Activated CD8-positive, alpha-beta T cell treated with anti-CD3 and anti-CD28 coated beads, Interleukin-2, amount 10 ng/mL, durations not matched to agents 7 days and 5 days (primary cell): ENCODE results near the gene ELANE. TPM values are rescaled to one million over a fixed set of nuclear protein-coding genes. Genes with fewer than 3 reads are reported as not detected.
A peak's percentile ranks its signal among the peaks of the same experiment; 100 is the strongest.

Experiments used
- microRNA-seq: library from miRNA; unstranded; fragments of <30 nt; microRNA quantifications from one replicate; pipeline ENCODE4 v1.2.0, GENCODE V29; 2022
- total RNA-seq, 2 experiments: library from RNA; stranded (reverse); gene quantifications; one replicate each; pipeline ENCODE4 v1.2.3, GENCODE V29; 2021

Gene ELANE
- total RNA-seq, 2 experiments from 2014 or later: not detected

Small RNA genes lying within 50 kb of the gene (microRNA-seq; reads per million reads assigned to microRNA genes)
- gene MIR3187 (112 reads per million, percentile 62 among the genes with 10 or more reads in this experiment), gene MIR4745 (25.8 reads per million, percentile 40 among the genes with 10 or more reads in this experiment)

Other genes starting within 250 kb of the ELANE start
- 10 to 100 TPM; 50.6 to 51.0 TPM for gene POLRMT, start 218.8 kb upstream of the ELANE start, total RNA-seq
- not detected for gene FGF22, start 212.4 kb upstream of the ELANE start, total RNA-seq
- 10 to 100 TPM; 71.3 to 78.4 TPM for gene RNF126, start 189.1 kb upstream of the ELANE start, total RNA-seq
- gene FSTL3, start 175.9 kb upstream of the ELANE start, total RNA-seq: 1 to 10 TPM; 2.2 to 3.0 TPM
- gene PRSS57, start 156.9 kb upstream of the ELANE start, total RNA-seq: not detected
- not detected for gene PALM, start 143.4 kb upstream of the ELANE start, total RNA-seq
- gene MISP, start 101.2 kb upstream of the ELANE start, total RNA-seq: not detected
- gene PTBP1, start 54.9 kb upstream of the ELANE start, total RNA-seq: 100 to 1,000 TPM; 524 to 526 TPM
- gene PLPPR3, start 30.3 kb upstream of the ELANE start, total RNA-seq: not detected
- not detected for gene AZU1, start 24.5 kb upstream of the ELANE start, total RNA-seq
- not detected for gene PRTN3, start 11.3 kb upstream of the ELANE start, total RNA-seq
- 1 to 10 TPM; 2.1 to 2.2 TPM for gene CFD, start 7.4 kb downstream of the ELANE start, total RNA-seq
- 10 to 100 TPM; 55.9 to 60.4 TPM for gene MED16, start 40.9 kb downstream of the ELANE start, total RNA-seq
- not detected for gene RNU6-9, start 41.2 kb downstream of the ELANE start, total RNA-seq
- 10 to 100 TPM; 75.9 to 76.7 TPM for gene R3HDM4, start 60.9 kb downstream of the ELANE start, total RNA-seq
- gene KISS1R, start 65.0 kb downstream of the ELANE start, total RNA-seq: 1 to 10 TPM in 1 of 2 experiments, under 1 TPM in 1; 0.55 to 1.1 TPM
- 10 to 100 TPM; 26.7 to 27.7 TPM for gene ARID3A, start 73.7 kb downstream of the ELANE start, total RNA-seq
- 10 to 100 TPM; 51.5 to 53.0 TPM for gene WDR18, start 132.0 kb downstream of the ELANE start, total RNA-seq
- gene GRIN3B, start 148.1 kb downstream of the ELANE start, total RNA-seq: not detected
- gene TMEM259, start 168.8 kb downstream of the ELANE start, total RNA-seq: 100 to 1,000 TPM; 153 to 160 TPM
- gene RNU6-2, start 169.2 kb downstream of the ELANE start, total RNA-seq: not detected
- gene CNN2, start 174.3 kb downstream of the ELANE start, total RNA-seq: 100 to 1,000 TPM; 417 to 455 TPM
- 10 to 100 TPM; 76.6 to 77.5 TPM for gene ABCA7, start 187.8 kb downstream of the ELANE start, total RNA-seq
- gene ARHGAP45, start 214.9 kb downstream of the ELANE start, total RNA-seq: 100 to 1,000 TPM; 433 to 445 TPM
- gene POLR2E, start 243.1 kb downstream of the ELANE start, total RNA-seq: 100 to 1,000 TPM; 176 to 177 TPM